HepG2 (cell line): ENCODE data around the gene ZNF814. TPM values are rescaled to one million over a fixed set of nuclear protein-coding genes. Genes with fewer than 3 reads are reported as not detected.

Experiments used
- BHLHE40 ChIP-seq: IDR thresholded peaks from 2 replicates; pipeline ENCODE4 v1.6.1; 2011; ENCODE audit warnings: low read length, improper control_type of control experiment
- CREM ChIP-seq, 2 experiments: sonication (generic) in 1 of 2; formaldehyde crosslinking in 1 of 2; IDR thresholded peaks; 2 replicates each; pipeline versions ENCODE4 v1.4.0 to v1.6.1; 2016 to 2020; ENCODE audit warnings: antibody characterized with exemption in 1 of 2, mild to moderate bottlenecking in 1 of 2, missing genetic modification reagents in 1 of 2
- ETV6 ChIP-seq: sonication (generic); formaldehyde crosslinking; conservative IDR thresholded peaks from 2 replicates; pipeline ENCODE4 v1.4.0; 2020; ENCODE audit warnings: missing genetic modification reagents
- HNF4A ChIP-seq: sonication (generic); formaldehyde crosslinking; IDR thresholded peaks from 2 replicates; pipeline ENCODE4 v1.4.0; 2020; ENCODE audit warnings: missing genetic modification reagents
- KAT2B ChIP-seq: fragments of 150-350 bp; IDR thresholded peaks from 2 replicates; pipeline ENCODE4 v1.6.1; 2014; ENCODE audit warnings: low read depth, low read length, borderline replicate concordance
- KAT7 ChIP-seq: IDR thresholded peaks from 2 replicates; pipeline ENCODE4 v1.6.1; 2018; ENCODE audit warnings: borderline replicate concordance, missing compliant biosample characterization
- KDM3A ChIP-seq: IDR thresholded peaks from 2 replicates; pipeline ENCODE4 v1.6.1; 2018; ENCODE audit warnings: low read depth, missing compliant biosample characterization
- KLF12 ChIP-seq: sonication (generic); formaldehyde crosslinking; IDR thresholded peaks from 2 replicates; pipeline ENCODE4 v1.4.0; 2020; ENCODE audit warnings: missing genetic modification reagents, borderline replicate concordance
- MAFF ChIP-seq: IDR thresholded peaks from 2 replicates; pipeline ENCODE4 v1.6.1; 2011; ENCODE audit warnings: low read depth, low read length, improper control_type of control experiment
- MATR3 ChIP-seq: sonication (generic); formaldehyde crosslinking; IDR thresholded peaks from 2 replicates; pipeline ENCODE4 v1.4.0; 2020; ENCODE audit warnings: missing genetic modification reagents
- TEAD3 ChIP-seq: optimal IDR thresholded peaks from 2 replicates; pipeline ENCODE3; 2016; ENCODE audit warnings: borderline replicate concordance
- TFE3 ChIP-seq: IDR thresholded peaks from 2 replicates; pipeline ENCODE4 v1.6.1; 2016
- TOE1 ChIP-seq: sonication (generic); formaldehyde crosslinking; IDR thresholded peaks from 2 replicates; pipeline ENCODE4 v1.4.0; 2020; ENCODE audit warnings: mild to moderate bottlenecking, missing genetic modification reagents
- ZBTB38 ChIP-seq: sonication (generic); formaldehyde crosslinking; IDR thresholded peaks from 2 replicates; pipeline ENCODE4 v1.5.1; 2020; ENCODE audit warnings: mild to moderate bottlenecking, missing genetic modification reagents
- ZFP62 ChIP-seq: sonication (generic); formaldehyde crosslinking; IDR thresholded peaks from 2 replicates; pipeline ENCODE4 v1.4.0; 2020; ENCODE audit warnings: missing genetic modification reagents
- ZNF329 ChIP-seq: sonication (generic); formaldehyde crosslinking; IDR thresholded peaks from 2 replicates; pipeline ENCODE4 v1.9.0; 2021; ENCODE audit warnings: low read depth, mild to moderate bottlenecking, missing genetic modification reagents
- ZNF33B ChIP-seq: sonication (generic); formaldehyde crosslinking; IDR thresholded peaks from 2 replicates; pipeline ENCODE4 v1.5.1; 2020; ENCODE audit warnings: mild to moderate bottlenecking, missing genetic modification reagents
- ZNF567 ChIP-seq: sonication (generic); formaldehyde crosslinking; IDR thresholded peaks from 2 replicates; pipeline ENCODE4 v1.8.1; 2023; ENCODE audit warnings: mild to moderate bottlenecking, missing genetic modification reagents, borderline replicate concordance
- ZNF747 ChIP-seq: sonication (generic); formaldehyde crosslinking; IDR thresholded peaks from 2 replicates; pipeline ENCODE4 v1.8.1; 2023; ENCODE audit warnings: missing genetic modification reagents, mild to moderate bottlenecking, borderline replicate concordance
- polyA plus RNA-seq, 8 experiments: library from polyadenylated mRNA; depleted of rRNA in 3 of 8; stranded (reverse) in 7 of 8; unstranded in 1 of 8; fragments of >200 nt; fragmentation: Illumina TruSeq in 4 of 8; extraction: Trizol in 4 of 8; gene quantifications; 2 replicates each; pipeline versions ENCODE4 v1.2.1 to v1.2.3, GENCODE V29; 2011 to 2016; ENCODE audit warnings: low read depth in 4 of 8, missing spikeins in 1 of 8, mixed read lengths in 1 of 8; ENCODE audit not compliant: insufficient read depth in 1 of 8
- total RNA-seq, 5 experiments: library from RNA; depleted of rRNA; stranded (reverse); fragments of >200 nt; fragmentation: Illumina TruSeq; extraction: Trizol; gene quantifications; 2 replicates each; pipeline ENCODE4 v1.2.3, GENCODE V29; 2016; ENCODE audit warnings: low read depth in 1 of 5
- TF ChIP-seq, protein P1 (sequence below): sonication (generic); formaldehyde crosslinking; IDR thresholded peaks from 2 replicates; pipeline ENCODE4 v1.8.1; 2022; ENCODE audit warnings: low read depth, mild to moderate bottlenecking, missing genetic modification reagents
- TF ChIP-seq, protein P2 (sequence below): sonication (generic); formaldehyde crosslinking; IDR thresholded peaks from 2 replicates; pipeline ENCODE4 v1.4.0; 2020; ENCODE audit warnings: missing genetic modification reagents

The ZNF814 gene
- total and polyA plus RNA-seq, 2 of the 13 experiments (the other 11 are each of a cell fraction or from before 2014, with no cell fraction given) = 2.5 to 3.4 TPM

DNA sequence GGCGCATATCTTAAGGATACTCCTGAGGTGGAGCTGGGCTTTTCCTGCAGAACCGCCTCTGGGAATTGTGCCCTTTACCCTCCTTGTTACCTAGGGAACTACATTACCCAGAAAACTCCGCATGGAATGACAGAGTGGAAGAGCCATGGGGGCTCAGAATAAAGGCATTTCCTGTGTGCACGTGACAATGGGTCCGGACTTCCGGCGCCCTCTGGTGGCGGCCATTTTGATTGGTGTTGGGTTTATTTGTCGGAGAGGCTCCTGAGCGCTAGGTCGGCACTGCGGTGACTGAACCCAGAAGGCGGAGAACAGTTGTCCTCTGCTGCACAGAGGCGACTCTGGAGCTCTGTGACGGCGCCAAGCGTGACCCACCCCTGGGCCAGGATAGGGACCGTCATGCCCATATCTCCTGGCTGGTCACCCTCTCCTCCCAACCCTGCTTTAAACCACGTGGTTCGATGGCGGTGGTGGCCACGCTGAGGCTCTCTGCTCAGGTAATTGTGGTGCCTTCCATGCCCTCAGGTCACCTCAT, 58.7 kb downstream of the ZNF814 start, which contains the start of gene ZNF587B (continued):
- TF ChIP-seq TEAD3 (CRISPR knock-in tag) (peak; percentile 53), ZNF567 (CRISPR knock-in tag) (no peak), ZNF747 (CRISPR knock-in tag) (no peak), MAFF (no peak), ZNF33B (0 out of 2 replicates have a peak, but pooled peaks have one; percentile 30), ZBTB38 (peak; percentile 89; the same call in 1 of the 2 replicates), KAT7 (CRISPR knock-in tag) (no peak), HNF4A (CRISPR knock-in tag) (no peak), BHLHE40 (peak; percentile 75), MATR3 (no peak), KLF12 (CRISPR knock-in tag) (no peak), KAT2B (no peak), ETV6 (CRISPR knock-in tag) (no peak), CREM (IDR thresholded peaks at IDR 0.05) (0 out of 2 replicates have a peak, but pooled peaks have one; percentile 15), CREM (CRISPR knock-in tag; IDR thresholded peaks at IDR 0.05) (no peak), TOE1 (CRISPR knock-in tag) (no peak), TFE3 (CRISPR knock-in tag) (0 out of 2 replicates have a peak, but pooled peaks have one; percentile 28), KDM3A (CRISPR knock-in tag) (no peak), ZFP62 (CRISPR knock-in tag) (no peak), ZNF329 (CRISPR knock-in tag) (no peak)
- TF ChIP-seq, protein P1, sequence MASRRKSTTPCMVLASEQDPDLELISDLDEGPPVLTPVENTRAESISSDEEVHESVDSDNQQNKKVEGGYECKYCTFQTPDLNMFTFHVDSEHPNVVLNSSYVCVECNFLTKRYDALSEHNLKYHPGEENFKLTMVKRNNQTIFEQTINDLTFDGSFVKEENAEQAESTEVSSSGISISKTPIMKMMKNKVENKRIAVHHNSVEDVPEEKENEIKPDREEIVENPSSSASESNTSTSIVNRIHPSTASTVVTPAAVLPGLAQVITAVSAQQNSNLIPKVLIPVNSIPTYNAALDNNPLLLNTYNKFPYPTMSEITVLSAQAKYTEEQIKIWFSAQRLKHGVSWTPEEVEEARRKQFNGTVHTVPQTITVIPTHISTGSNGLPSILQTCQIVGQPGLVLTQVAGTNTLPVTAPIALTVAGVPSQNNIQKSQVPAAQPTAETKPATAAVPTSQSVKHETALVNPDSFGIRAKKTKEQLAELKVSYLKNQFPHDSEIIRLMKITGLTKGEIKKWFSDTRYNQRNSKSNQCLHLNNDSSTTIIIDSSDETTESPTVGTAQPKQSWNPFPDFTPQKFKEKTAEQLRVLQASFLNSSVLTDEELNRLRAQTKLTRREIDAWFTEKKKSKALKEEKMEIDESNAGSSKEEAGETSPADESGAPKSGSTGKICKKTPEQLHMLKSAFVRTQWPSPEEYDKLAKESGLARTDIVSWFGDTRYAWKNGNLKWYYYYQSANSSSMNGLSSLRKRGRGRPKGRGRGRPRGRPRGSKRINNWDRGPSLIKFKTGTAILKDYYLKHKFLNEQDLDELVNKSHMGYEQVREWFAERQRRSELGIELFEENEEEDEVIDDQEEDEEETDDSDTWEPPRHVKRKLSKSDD (CRISPR knock-in tag) = no peak
- TF ChIP-seq, protein P2, sequence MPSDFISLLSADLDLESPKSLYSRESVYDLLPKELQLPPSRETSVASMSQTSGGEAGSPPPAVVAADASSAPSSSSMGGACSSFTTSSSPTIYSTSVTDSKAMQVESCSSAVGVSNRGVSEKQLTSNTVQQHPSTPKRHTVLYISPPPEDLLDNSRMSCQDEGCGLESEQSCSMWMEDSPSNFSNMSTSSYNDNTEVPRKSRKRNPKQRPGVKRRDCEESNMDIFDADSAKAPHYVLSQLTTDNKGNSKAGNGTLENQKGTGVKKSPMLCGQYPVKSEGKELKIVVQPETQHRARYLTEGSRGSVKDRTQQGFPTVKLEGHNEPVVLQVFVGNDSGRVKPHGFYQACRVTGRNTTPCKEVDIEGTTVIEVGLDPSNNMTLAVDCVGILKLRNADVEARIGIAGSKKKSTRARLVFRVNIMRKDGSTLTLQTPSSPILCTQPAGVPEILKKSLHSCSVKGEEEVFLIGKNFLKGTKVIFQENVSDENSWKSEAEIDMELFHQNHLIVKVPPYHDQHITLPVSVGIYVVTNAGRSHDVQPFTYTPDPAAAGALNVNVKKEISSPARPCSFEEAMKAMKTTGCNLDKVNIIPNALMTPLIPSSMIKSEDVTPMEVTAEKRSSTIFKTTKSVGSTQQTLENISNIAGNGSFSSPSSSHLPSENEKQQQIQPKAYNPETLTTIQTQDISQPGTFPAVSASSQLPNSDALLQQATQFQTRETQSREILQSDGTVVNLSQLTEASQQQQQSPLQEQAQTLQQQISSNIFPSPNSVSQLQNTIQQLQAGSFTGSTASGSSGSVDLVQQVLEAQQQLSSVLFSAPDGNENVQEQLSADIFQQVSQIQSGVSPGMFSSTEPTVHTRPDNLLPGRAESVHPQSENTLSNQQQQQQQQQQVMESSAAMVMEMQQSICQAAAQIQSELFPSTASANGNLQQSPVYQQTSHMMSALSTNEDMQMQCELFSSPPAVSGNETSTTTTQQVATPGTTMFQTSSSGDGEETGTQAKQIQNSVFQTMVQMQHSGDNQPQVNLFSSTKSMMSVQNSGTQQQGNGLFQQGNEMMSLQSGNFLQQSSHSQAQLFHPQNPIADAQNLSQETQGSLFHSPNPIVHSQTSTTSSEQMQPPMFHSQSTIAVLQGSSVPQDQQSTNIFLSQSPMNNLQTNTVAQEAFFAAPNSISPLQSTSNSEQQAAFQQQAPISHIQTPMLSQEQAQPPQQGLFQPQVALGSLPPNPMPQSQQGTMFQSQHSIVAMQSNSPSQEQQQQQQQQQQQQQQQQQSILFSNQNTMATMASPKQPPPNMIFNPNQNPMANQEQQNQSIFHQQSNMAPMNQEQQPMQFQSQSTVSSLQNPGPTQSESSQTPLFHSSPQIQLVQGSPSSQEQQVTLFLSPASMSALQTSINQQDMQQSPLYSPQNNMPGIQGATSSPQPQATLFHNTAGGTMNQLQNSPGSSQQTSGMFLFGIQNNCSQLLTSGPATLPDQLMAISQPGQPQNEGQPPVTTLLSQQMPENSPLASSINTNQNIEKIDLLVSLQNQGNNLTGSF (CRISPR knock-in tag) = no peak
